Duodenal mucosa (tissue), 2 donors: Measurements from ENCODE around the gene TPTE.
"Not testable (repeated sequence)": the region's sequence is repeated elsewhere in the genome, so short reads cannot be mapped to it uniquely, and the experiment has no call there.

Source experiments
- H3K27ac ChIP-seq: one replicate; pipeline ENCODE4 v1.7.0; 2013; ENCODE audit warnings: low read depth, low read length
- H3K27me3 ChIP-seq, 2 donors: one replicate each; pipeline ENCODE4 v1.7.0; 2013; ENCODE audit warnings: low read length in 2 of 2, control low read depth in 1 of 2; ENCODE audit not compliant: insufficient read depth in 2 of 2, control insufficient read depth in 1 of 2
- H3K36me3 ChIP-seq, 2 donors: one replicate each; pipeline ENCODE4 v1.7.0; 2013; ENCODE audit warnings: low read length in 2 of 2, control low read depth in 1 of 2; ENCODE audit not compliant: insufficient read depth in 2 of 2, control insufficient read depth in 1 of 2
- H3K4me1 ChIP-seq, 2 donors: one replicate each; pipeline ENCODE4 v1.7.0; 2013; ENCODE audit warnings: low read length in 2 of 2, control low read depth in 1 of 2; ENCODE audit not compliant: insufficient read depth in 2 of 2, control insufficient read depth in 1 of 2
- H3K4me3 ChIP-seq, 2 donors: one replicate each; pipeline ENCODE4 v1.7.0; 2013; ENCODE audit warnings: low read length in 2 of 2, low read depth in 1 of 2
- H3K9ac ChIP-seq, 2 donors: one replicate each; pipeline ENCODE4 v1.7.0; 2013; ENCODE audit warnings: low read length in 2 of 2, low read depth in 1 of 2
- H3K9me3 ChIP-seq, 2 donors: one replicate each; pipeline ENCODE4 v1.7.0; 2013; ENCODE audit warnings: low read length in 2 of 2, control low read depth in 1 of 2; ENCODE audit not compliant: control insufficient read depth in 1 of 2

Gene TPTE

DNA sequence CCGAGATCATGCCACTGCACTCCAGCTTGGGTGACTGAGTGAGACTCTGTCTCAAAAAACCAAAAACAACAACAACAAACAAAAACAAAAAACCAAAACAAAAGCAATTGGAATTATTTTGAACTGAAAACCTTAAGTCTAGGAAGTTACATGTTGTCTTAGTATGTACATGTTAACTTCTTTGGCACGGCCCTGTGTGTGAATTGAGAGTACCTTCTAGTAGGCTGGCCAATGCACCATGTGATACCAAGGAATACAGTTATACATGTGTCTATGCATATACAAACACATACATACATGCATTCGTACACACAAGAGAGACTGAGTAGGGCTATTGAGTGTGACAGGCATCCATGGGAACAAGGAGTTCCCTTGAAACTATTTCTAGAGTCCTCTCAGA lies 18.6 kb downstream of the TPTE start:
- no peaks in the 10 kb centered on the region for H3K27me3 ChIP-seq
- H3K4me1 ChIP-seq, result no peaks in the 10 kb centered on the region
- no peaks in the 10 kb centered on the region for H3K36me3 ChIP-seq
- no peak overlapping the region for H3K4me3 ChIP-seq
- H3K27ac ChIP-seq, result no peak overlapping the region
- peaks cover 25 to 42% of the 10 kb centered on the region in 2 donors for H3K9me3 ChIP-seq
- no peak overlapping the region for H3K9ac ChIP-seq

DNA sequence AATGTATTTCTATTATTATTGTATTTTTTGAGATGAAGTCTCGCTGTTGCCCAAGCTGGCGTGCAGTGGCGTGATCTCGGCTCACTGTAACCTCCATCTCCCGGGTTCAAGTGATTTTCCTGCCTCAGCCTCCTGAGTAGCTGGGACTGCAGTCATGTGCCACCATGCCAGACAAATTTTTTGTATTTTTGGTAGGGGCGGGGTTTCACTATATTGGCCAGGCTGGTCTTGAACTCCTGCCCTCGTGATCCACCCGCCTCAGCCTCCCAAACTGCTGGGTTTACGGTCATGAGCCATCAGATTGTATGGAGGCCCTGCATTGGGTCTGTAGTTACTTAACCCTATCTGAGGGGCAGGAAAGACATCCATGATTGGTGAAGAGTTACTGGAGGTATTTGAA lies 23.0 kb downstream of the TPTE start:
- H3K9me3 ChIP-seq, result peaks cover 31 to 59% of the 10 kb centered on the region in 2 donors
- not testable (repeated sequence) for H3K4me3 ChIP-seq, H3K27me3 ChIP-seq, H3K4me1 ChIP-seq, H3K9ac ChIP-seq, H3K36me3 ChIP-seq, H3K27ac ChIP-seq

- not testable (repeated sequence) for H3K27me3 ChIP-seq, H3K9ac ChIP-seq, H3K4me3 ChIP-seq, H3K36me3 ChIP-seq, H3K4me1 ChIP-seq, H3K27ac ChIP-seq
- H3K9me3 ChIP-seq, result peaks cover 23 to 39% of the 10 kb centered on the region in 2 donors
These were observed 26.5 kb downstream of the TPTE start for GRCh38 chr21:10547868-10548267.

DNA sequence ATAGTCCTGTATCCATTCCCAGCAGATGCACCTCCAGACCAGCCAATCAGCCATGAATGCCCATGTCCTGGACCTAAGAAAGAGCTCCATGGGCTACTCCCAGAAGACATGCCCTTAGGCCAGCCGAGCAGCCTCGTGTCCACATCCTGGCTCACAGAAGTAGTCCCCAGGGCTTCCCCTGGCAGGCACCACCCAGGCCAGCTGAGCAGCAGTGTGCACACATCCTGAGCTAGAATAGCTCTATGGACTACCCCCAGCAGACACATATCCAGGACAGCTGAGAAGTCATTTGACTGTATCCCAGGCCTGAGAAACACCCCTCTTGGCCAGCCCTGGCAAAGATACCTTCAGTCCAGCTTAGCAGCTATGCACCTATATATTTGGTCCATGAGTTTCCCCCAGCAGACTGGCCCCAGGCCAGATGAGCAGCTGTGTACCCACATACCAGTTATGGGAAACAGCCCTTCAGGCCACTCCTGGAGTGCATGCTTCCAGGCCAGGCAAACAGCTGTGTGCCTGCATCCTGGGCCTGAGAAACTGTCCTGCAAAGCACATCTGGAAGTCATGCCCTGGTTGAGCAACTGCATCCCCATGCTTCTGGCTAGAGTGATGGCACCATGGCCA lies 27.1 kb downstream of the TPTE start:
- H3K9ac ChIP-seq, H3K27me3 ChIP-seq, H3K36me3 ChIP-seq, H3K4me1 ChIP-seq, H3K4me3 ChIP-seq, H3K27ac ChIP-seq: not testable (repeated sequence)
- peaks cover 23 to 39% of the 10 kb centered on the region in 2 donors for H3K9me3 ChIP-seq

- not testable (repeated sequence) for H3K9ac ChIP-seq, H3K4me1 ChIP-seq, H3K4me3 ChIP-seq, H3K27ac ChIP-seq, H3K27me3 ChIP-seq, H3K36me3 ChIP-seq
- H3K9me3 ChIP-seq, result peaks cover 34 to 46% of the 10 kb centered on the region in 2 donors
These were observed 49.4 kb downstream of the TPTE start for GRCh38 chr21:10570803-10571202.

- not testable (repeated sequence) for H3K27ac ChIP-seq, H3K27me3 ChIP-seq, H3K4me3 ChIP-seq, H3K4me1 ChIP-seq, H3K9ac ChIP-seq, H3K36me3 ChIP-seq
- H3K9me3 ChIP-seq, result peaks cover 31 to 46% of the 10 kb centered on the region in 2 donors
These were observed 53.3 kb downstream of the TPTE start for GRCh38 chr21:10574531-10575310.

GRCh38 chr21:10575311-10575667 lies 53.9 kb downstream of the TPTE start:
- Histone ChIP-seq H3K27me3 (no peaks in the 10 kb centered on the region), H3K9me3 (peaks cover 30 to 41% of the 10 kb centered on the region in 2 donors), H3K36me3 (no peaks in the 10 kb centered on the region), H3K27ac (no peak overlapping the region), H3K9ac (no peak overlapping the region), H3K4me3 (no peak overlapping the region), H3K4me1 (no peaks in the 10 kb centered on the region)

DNA sequence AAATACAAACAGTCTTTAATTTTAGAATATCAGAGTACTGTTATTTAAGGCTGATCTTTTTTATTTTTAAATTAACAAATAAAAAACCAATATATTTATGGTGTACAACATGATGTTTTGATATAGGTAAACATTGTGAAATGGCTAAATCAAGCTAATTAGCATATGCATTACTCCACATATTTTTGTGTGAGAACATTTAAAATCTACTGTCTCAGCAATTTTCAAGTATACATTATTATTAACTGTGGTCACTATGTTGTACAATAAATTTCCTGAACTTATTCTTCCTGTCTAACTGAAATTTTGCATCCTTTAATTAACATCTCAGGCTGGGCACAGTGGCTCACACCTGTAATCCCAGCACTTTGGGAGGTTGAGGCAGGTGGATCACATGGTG lies 57.5 kb downstream of the TPTE start:
- H3K4me1 ChIP-seq, H3K27ac ChIP-seq, H3K36me3 ChIP-seq, H3K9ac ChIP-seq, H3K4me3 ChIP-seq, H3K27me3 ChIP-seq: not testable (repeated sequence)
- H3K9me3 ChIP-seq, result peaks cover 18 to 43% of the 10 kb centered on the region in 2 donors

DNA sequence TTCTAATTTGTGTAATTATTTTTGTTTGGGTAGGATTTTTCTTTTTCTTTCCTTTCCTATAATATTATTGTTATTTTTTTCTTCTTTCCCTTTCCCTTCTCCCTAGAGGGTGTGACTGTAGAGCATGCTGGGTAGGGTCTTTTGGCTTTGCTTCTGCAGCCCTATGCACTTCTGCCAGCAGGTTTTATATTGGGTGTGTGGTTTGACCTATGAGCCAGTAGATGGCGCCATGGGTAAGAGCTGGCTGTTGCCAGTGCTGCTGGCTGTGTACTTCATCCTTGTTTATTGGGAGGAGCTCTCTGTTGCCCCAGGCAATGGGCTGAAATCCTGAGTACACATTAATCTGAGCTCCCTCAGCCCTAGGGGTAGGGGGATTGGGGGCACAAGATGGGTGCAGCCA lies 67.7 kb downstream of the TPTE start:
- H3K27ac ChIP-seq, H3K27me3 ChIP-seq, H3K4me3 ChIP-seq, H3K36me3 ChIP-seq, H3K4me1 ChIP-seq, H3K9ac ChIP-seq: not testable (repeated sequence)
- peaks cover 16 to 27% of the 10 kb centered on the region in 2 donors for H3K9me3 ChIP-seq

GRCh38 chr21:10607074-10607473 lies 85.7 kb downstream of the TPTE start:
- not testable (repeated sequence) for H3K4me3 ChIP-seq, H3K4me1 ChIP-seq

More at GRCh38 chr21:10607074-10607473, 85.7 kb downstream of the TPTE start:
- H3K27me3 ChIP-seq, H3K9ac ChIP-seq, H3K36me3 ChIP-seq, H3K27ac ChIP-seq: not testable (repeated sequence)
- peaks cover 14 to 31% of the 10 kb centered on the region in 2 donors for H3K9me3 ChIP-seq
